SU-DHL-6 (cell line): ENCODE results near the gene HELZ.

Experiments used
- H2AFZ ChIP-seq: fragments of 200-600 bp; sonication (generic); 2 replicates; pipeline ENCODE4 v1.6.1; 2014; ENCODE audit warnings: low read depth, mild to moderate bottlenecking, moderate library complexity, mixed read lengths, antibody characterized with exemption, low read length; ENCODE audit not compliant: severe bottlenecking
- H3F3A ChIP-seq: fragments of 200-600 bp; shearing (Covaris generic); 2 replicates; pipeline ENCODE4 v1.6.0; 2016; ENCODE audit warnings: antibody characterized with exemption, mild to moderate bottlenecking; ENCODE audit not compliant: insufficient read depth
- H3K27ac ChIP-seq: fragments of 200-600 bp; sonication (generic); 2 replicates; pipeline ENCODE4 v1.5.1; 2016; ENCODE audit warnings: low read depth, mild to moderate bottlenecking, low read length, moderate library complexity, mixed read lengths
- H3K27me3 ChIP-seq: fragments of 200-600 bp; sonication (generic), shearing (Covaris generic); 2 replicates; pipeline ENCODE4 v1.6.0; 2014; ENCODE audit warnings: mild to moderate bottlenecking, low read length
- H3K36me3 ChIP-seq: fragments of 200-600 bp; sonication (generic); 2 replicates; pipeline ENCODE4 v1.6.1; 2014; ENCODE audit warnings: mild to moderate bottlenecking, low read length, mixed read lengths
- H3K4me2 ChIP-seq: fragments of 300-600, 200-600 bp; shearing (Covaris generic), sonication (generic); 2 replicates; pipeline ENCODE4 v1.6.0; 2014; ENCODE audit warnings: low read length, low read depth, mild to moderate bottlenecking; ENCODE audit not compliant: poor library complexity, severe bottlenecking
- H3K4me3 ChIP-seq: fragments of 200-600 bp; sonication (generic); 2 replicates; pipeline ENCODE4 v1.5.1; 2014; ENCODE audit warnings: antibody characterized with exemption, low read length, mild to moderate bottlenecking, mixed read lengths; ENCODE audit not compliant: insufficient read depth, poor library complexity, severe bottlenecking
- H3K79me2 ChIP-seq: fragments of 200-600 bp; sonication (generic); 2 replicates; pipeline ENCODE4 v1.6.1; 2014; ENCODE audit warnings: mild to moderate bottlenecking, low read length, moderate library complexity; ENCODE audit not compliant: insufficient read depth
- H3K9ac ChIP-seq: fragments of 200-600 bp; sonication (generic); 2 replicates; pipeline ENCODE4 v1.7.0; 2014; ENCODE audit warnings: mild to moderate bottlenecking, low read length
- H3K9me2 ChIP-seq: fragments of 200-600 bp; sonication (generic); replicated peaks from 2 replicates; pipeline ENCODE4 v1.6.1; 2014; ENCODE audit warnings: low read length; ENCODE audit not compliant: insufficient read depth
- H3K9me3 ChIP-seq: fragments of 200-600 bp; sonication (generic); 2 replicates; pipeline ENCODE4 v1.6.1; 2014; ENCODE audit warnings: low read length, mixed read lengths; ENCODE audit not compliant: insufficient read depth
- H4K20me1 ChIP-seq: fragments of 200-600 bp; sonication (generic); 2 replicates; pipeline ENCODE4 v1.6.1; 2014; ENCODE audit warnings: low read depth, mild to moderate bottlenecking, antibody characterized with exemption, low read length, moderate library complexity, mixed read lengths
- EZH2phosphoT487 ChIP-seq: fragments of 200-600 bp; sonication (generic), shearing (Covaris generic); conservative IDR thresholded peaks from 2 replicates; pipeline ENCODE4 v1.6.1; 2018; ENCODE audit warnings: mild to moderate bottlenecking, antibody characterized with exemption, low read length, moderate library complexity, mixed read lengths
- TF ChIP-seq, protein P1 (sequence below): fragments of 200-600 bp; sonication (generic); IDR thresholded peaks from one replicate; pipeline ENCODE4 v1.5.1; 2017; ENCODE audit warnings: antibody characterized with exemption, mild to moderate bottlenecking, low read length, moderate library complexity; ENCODE audit not compliant: insufficient read depth, poor library complexity, severe bottlenecking

The HELZ gene

GRCh38 chr17:67044016-67044772 is 200.8 kb downstream of the HELZ start, which contains the start of gene CACNG1:
CACNG1 (plus strand) TSS chr17:67044554; CDS start chr17:67044661, 107 bp downstream.
- no peaks in the 10 kb centered on the region for H3K27me3 ChIP-seq
- no peak within 1 kb of the TSS for H3K9ac ChIP-seq
- no peak within 1 kb of the TSS for H3K4me3 ChIP-seq
- TF ChIP-seq EZH2phosphoT487 = no peak
- TF ChIP-seq, protein P1, sequence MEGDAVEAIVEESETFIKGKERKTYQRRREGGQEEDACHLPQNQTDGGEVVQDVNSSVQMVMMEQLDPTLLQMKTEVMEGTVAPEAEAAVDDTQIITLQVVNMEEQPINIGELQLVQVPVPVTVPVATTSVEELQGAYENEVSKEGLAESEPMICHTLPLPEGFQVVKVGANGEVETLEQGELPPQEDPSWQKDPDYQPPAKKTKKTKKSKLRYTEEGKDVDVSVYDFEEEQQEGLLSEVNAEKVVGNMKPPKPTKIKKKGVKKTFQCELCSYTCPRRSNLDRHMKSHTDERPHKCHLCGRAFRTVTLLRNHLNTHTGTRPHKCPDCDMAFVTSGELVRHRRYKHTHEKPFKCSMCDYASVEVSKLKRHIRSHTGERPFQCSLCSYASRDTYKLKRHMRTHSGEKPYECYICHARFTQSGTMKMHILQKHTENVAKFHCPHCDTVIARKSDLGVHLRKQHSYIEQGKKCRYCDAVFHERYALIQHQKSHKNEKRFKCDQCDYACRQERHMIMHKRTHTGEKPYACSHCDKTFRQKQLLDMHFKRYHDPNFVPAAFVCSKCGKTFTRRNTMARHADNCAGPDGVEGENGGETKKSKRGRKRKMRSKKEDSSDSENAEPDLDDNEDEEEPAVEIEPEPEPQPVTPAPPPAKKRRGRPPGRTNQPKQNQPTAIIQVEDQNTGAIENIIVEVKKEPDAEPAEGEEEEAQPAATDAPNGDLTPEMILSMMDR = no peak
- no peaks in the 10 kb centered on the region for H3K9me2 ChIP-seq
- H3K36me3 ChIP-seq = 0 out of 2 replicates have a peak, but pooled peaks cover 3% of the 10 kb centered on the region
- no peaks in the 10 kb centered on the region for H3K79me2 ChIP-seq
- H3K27ac ChIP-seq = no peak within 1 kb of the TSS
- H3K9me3 ChIP-seq = peaks cover 15% of the 10 kb centered on the region
- H3F3A ChIP-seq = no peaks in the 10 kb centered on the region
- no peak within 1 kb of the TSS for H2AFZ ChIP-seq
- H3K4me2 ChIP-seq = no peak within 1 kb of the TSS
- no peaks in the 10 kb centered on the region for H4K20me1 ChIP-seq

DNA sequence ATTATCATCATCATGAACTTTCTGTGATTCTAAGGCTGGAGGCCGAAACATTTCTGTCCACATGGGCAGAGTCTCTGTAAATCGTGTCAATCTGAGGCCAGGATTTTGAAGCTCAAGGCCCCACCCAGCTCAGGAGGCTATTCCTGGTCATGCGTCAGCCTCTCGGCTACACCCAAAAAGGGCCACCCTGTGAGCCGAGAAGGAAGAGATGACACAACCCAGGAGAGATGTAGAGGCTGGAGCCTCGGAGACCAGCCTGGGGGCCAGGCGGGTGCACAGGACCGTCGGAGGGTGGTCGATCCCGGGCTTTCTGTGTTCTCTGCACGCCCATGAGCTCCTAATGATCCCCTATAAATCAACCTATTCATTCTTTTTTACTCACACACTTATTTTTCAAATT is 201.7 kb downstream of the HELZ start:
- TF ChIP-seq, protein P1 = no peak
- TF ChIP-seq EZH2phosphoT487 = no peak
- Histone ChIP-seq H3K4me2 (no peak overlapping the region), H3K9me3 (peaks cover 6% of the 10 kb centered on the region), H2AFZ (no peak overlapping the region), H3F3A (no peaks in the 10 kb centered on the region), H4K20me1 (no peaks in the 10 kb centered on the region), H3K27ac (no peak overlapping the region), H3K4me3 (no peak overlapping the region), H3K9me2 (no peaks in the 10 kb centered on the region), H3K79me2 (no peaks in the 10 kb centered on the region), H3K9ac (no peak overlapping the region), H3K27me3 (no peaks in the 10 kb centered on the region), H3K36me3 (no peaks in the 10 kb centered on the region)

GRCh38 chr17:67041941-67042899 is 202.8 kb downstream of the HELZ start:
- H2AFZ ChIP-seq = no peak overlapping the region
- no peak overlapping the region for H3K4me2 ChIP-seq
- H3F3A ChIP-seq = no peaks in the 10 kb centered on the region
- H4K20me1 ChIP-seq = no peaks in the 10 kb centered on the region
- no peaks in the 10 kb centered on the region for H3K36me3 ChIP-seq
- H3K27me3 ChIP-seq = no peaks in the 10 kb centered on the region
- H3K9me3 ChIP-seq = no peaks in the 10 kb centered on the region
- H3K79me2 ChIP-seq = no peaks in the 10 kb centered on the region
- no peak overlapping the region for H3K4me3 ChIP-seq
- no peaks in the 10 kb centered on the region for H3K9me2 ChIP-seq
- no peak overlapping the region for H3K9ac ChIP-seq
- TF ChIP-seq, protein P1 = no peak
- no peak for TF ChIP-seq EZH2phosphoT487
- H3K27ac ChIP-seq = no peak overlapping the region
